ENCODE data around the gene CC2D2B. TPM values are rescaled to one million over a fixed set of nuclear protein-coding genes. Genes with fewer than 3 reads are reported as not detected.

Gene CC2D2B
- total and polyA plus RNA-seq, 2 of the 8 experiments (the other 6 are each of a cell fraction or from before 2014, with no cell fraction given): 0.09 to 0.71 TPM

DNA sequence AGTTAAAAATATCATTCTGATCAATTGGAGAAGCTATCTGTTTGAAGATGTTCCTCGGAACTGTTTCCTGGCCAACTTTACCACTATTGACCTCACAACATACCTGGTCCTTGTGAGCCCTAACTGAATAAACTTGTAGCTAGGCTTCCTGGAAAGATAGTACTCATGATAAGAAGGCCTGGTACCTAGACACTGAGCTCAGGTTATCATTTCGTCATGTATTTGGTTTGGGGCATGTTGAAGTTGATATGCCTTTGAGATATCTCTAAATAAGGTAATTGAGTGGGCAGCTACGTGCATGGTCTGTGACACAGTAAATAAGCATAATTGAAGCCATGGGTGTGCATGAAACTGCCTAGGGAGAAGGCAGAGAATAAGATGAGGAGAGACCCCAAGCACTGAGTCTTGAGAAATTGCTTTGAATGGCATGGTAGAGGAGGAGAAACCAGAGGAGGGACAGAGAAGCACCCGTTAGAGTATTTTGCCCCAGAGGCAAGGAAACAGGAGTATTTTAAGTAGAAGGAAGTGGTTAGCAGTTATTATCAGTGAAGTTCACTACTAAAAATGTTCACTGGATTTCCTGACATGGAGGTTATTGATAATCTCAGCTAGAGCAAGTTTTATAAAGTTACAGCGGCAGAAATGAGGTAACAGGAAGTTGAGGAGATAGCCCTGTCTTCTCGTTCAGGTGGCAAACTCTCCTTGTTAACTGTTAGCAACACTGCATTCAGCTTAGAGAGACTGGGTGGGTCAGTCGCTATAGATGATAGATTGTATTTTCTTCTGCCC lies 55.6 kb downstream of the CC2D2B start:
- Histone ChIP-seq H3K23ac (ENCODE audit: insufficient read length) (no peak overlapping the region), H4K20me1 (replicated peaks in 1 of 2; ENCODE audit: control insufficient read depth in 1 of 2, insufficient read depth in 2 of 2, low read length in 2 of 2) (no peaks in the 10 kb centered on the region), H3K36me3 (ENCODE audit: control insufficient read depth in 2 of 4, insufficient read depth in 4 of 4, low read length in 3 of 4) (no peaks in the 10 kb centered on the region), H4K91ac (replicated peaks; ENCODE audit: insufficient read length, low read length) (no peak overlapping the region), H4K5ac (ENCODE audit: insufficient read length, low read depth, low read length) (no peak overlapping the region), H2BK5ac (ENCODE audit: low read depth, low read length) (no peak overlapping the region), H3K79me1 (ENCODE audit: low read depth, low read length) (no peaks in the 10 kb centered on the region), H3K23me2 (ENCODE audit: low read depth, low read length) (no peaks in the 10 kb centered on the region), H3K9ac (replicated peaks in 1 of 4; ENCODE audit: extremely low read depth in 1 of 4, low read depth in 3 of 4, low read length in 3 of 4) (no peak overlapping the region), H2AK5ac (ENCODE audit: low read depth, low read length) (no peak overlapping the region), H2AFZ (ENCODE audit: low read length) (peak overlapping the region; percentile 77), H3K4me1 (replicated peaks in 1 of 4; ENCODE audit: control insufficient read depth in 3 of 4, insufficient read depth in 4 of 4, low read length in 3 of 4) (no peaks in the 10 kb centered on the region), H2BK15ac (ENCODE audit: low read length) (no peak overlapping the region), H3K18ac (ENCODE audit: extremely low read depth, low read length) (no peak overlapping the region), H2BK12ac (ENCODE audit: low read depth, low read length) (no peak overlapping the region), H3K79me2 (ENCODE audit: control insufficient read depth in 1 of 2, insufficient read depth in 2 of 2, low read length in 2 of 2) (no peaks in the 10 kb centered on the region), H3K4me3 (ENCODE audit: extremely low read depth in 1 of 4, insufficient read depth in 2 of 4, low read depth in 3 of 4, low read length in 4 of 4) (no peak overlapping the region), H2BK20ac (ENCODE audit: low read length) (no peak overlapping the region), H3K9me3 (ENCODE audit: insufficient read depth in 2 of 2, low read depth in 1 of 2, low read length in 1 of 2) (peaks cover 2 to 4% of the 10 kb centered on the region in 2 experiments; a peak in 1 of 4 replicates), H3K56ac (replicated peaks; ENCODE audit: insufficient read length, low read depth, low read length) (no peak overlapping the region), H3K4ac (replicated peaks; ENCODE audit: insufficient read length, low read depth, low read length) (no peak overlapping the region), H3K14ac (ENCODE audit: insufficient read length) (no peak overlapping the region), H3K27me3 (replicated peaks in 1 of 4; ENCODE audit: control insufficient read depth in 3 of 4, extremely low read depth in 1 of 4, insufficient read depth in 3 of 4, low read length in 3 of 4) (no peaks in the 10 kb centered on the region; a peak in 1 of 7 replicates), H2BK120ac (replicated peaks; ENCODE audit: low read depth, low read length) (no peak overlapping the region), H4K8ac (ENCODE audit: extremely low read depth, insufficient read depth, low read length) (no peak overlapping the region), H3K4me2 (ENCODE audit: insufficient read depth in 1 of 2, low read depth in 2 of 2, low read length in 2 of 2) (no peak overlapping the region), H3K27ac (ENCODE audit: low read depth, low read length) (no peak overlapping the region)
- FAIRE-seq: no peak
- DNase-seq (ENCODE audit: low read depth in 1 of 2, low spot score in 2 of 2): no peak
- ChIA-PET CTCF (ENCODE audit: partially characterized antibody) (interaction anchor here (0.6 to 1.4 kb wide), 3 partner anchors 10 to 432 kb away, joined by 3 to 5 read pairs (median 3); no protein-coding TSS in a partner anchor), POLR2A (ENCODE audit: partially characterized antibody) (no interaction called here)
- 87% methylated on average over 7 of the region's 7 CpGs; no CpG with 5 or more reads in 1 of the 2 experiments for WGBS, 2 experiments (ENCODE audit: extremely low coverage in 1 of 2, insufficient coverage in 1 of 2, insufficient read length in 1 of 2, insufficient replicate concordance in 2 of 2, low coverage in 1 of 2, low lambda C conversion rate in 2 of 2, missing lambda C conversion rate in 1 of 2)
- TF ChIP-seq, protein P1, sequence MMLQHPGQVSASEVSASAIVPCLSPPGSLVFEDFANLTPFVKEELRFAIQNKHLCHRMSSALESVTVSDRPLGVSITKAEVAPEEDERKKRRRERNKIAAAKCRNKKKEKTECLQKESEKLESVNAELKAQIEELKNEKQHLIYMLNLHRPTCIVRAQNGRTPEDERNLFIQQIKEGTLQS (IDR thresholded peaks at IDR 0.05; ENCODE audit: insufficient read depth, low read depth, low read length): no peak
- TF ChIP-seq PHF8 (conservative IDR thresholded peaks at IDR 0.05; ENCODE audit: low read depth, low read length) (no peak), SP2 (IDR thresholded peaks at IDR 0.05; ENCODE audit: low read length) (no peak), TAF1 (IDR thresholded peaks at IDR 0.05; ENCODE audit: low read depth, low read length) (no peak), KDM1A (IDR thresholded peaks at IDR 0.05; ENCODE audit: borderline replicate concordance, low read length) (no peak), FOSL1 (IDR thresholded peaks at IDR 0.05; ENCODE audit: insufficient read depth, low read depth, low read length) (no peak), POLR2A (IDR thresholded peaks at IDR 0.05; ENCODE audit: control extremely low read depth in 1 of 2, low read depth in 2 of 2, low read length in 2 of 2) (no peak), EZH2 (IDR thresholded peaks at IDR 0.05; ENCODE audit: low read depth, low read length, severe bottlenecking) (no peak), SIN3A (conservative IDR thresholded peaks at IDR 0.05 in 1 of 2, IDR thresholded peaks at IDR 0.05 in 1 of 2; ENCODE audit: low read depth in 1 of 2, low read length in 2 of 2) (no peak)
- TF ChIP-seq, protein P2, sequence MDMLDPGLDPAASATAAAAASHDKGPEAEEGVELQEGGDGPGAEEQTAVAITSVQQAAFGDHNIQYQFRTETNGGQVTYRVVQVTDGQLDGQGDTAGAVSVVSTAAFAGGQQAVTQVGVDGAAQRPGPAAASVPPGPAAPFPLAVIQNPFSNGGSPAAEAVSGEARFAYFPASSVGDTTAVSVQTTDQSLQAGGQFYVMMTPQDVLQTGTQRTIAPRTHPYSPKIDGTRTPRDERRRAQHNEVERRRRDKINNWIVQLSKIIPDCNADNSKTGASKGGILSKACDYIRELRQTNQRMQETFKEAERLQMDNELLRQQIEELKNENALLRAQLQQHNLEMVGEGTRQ (IDR thresholded peaks at IDR 0.05; ENCODE audit: low read length): no peak

All from H1 (cell line).